Endometrial microvascular endothelial cells (primary cell): ENCODE data around the gene COIL. TPM values are rescaled to one million over a fixed set of nuclear protein-coding genes. Genes with fewer than 3 reads are reported as not detected.

Experiments
- in situ Hi-C: cut with HindIII; loops from 2 replicates; pipeline ENCODE4 v1.10.0; 2017; ENCODE audit warnings: low sequenced_read_pairs, low pct_unique_long_range_greater_than_20kb; ENCODE audit errors: inconsistent ontology term
- total RNA-seq: library from RNA; depleted of rRNA; stranded (reverse); fragments of >200 nt; gene quantifications from one replicate; pipeline ENCODE4 v1.2.3, GENCODE V29; 2015; ENCODE audit errors: inconsistent ontology term

COIL gene
- total RNA-seq, 1 donor from 2014 or later, result 13.3 TPM

DNA sequence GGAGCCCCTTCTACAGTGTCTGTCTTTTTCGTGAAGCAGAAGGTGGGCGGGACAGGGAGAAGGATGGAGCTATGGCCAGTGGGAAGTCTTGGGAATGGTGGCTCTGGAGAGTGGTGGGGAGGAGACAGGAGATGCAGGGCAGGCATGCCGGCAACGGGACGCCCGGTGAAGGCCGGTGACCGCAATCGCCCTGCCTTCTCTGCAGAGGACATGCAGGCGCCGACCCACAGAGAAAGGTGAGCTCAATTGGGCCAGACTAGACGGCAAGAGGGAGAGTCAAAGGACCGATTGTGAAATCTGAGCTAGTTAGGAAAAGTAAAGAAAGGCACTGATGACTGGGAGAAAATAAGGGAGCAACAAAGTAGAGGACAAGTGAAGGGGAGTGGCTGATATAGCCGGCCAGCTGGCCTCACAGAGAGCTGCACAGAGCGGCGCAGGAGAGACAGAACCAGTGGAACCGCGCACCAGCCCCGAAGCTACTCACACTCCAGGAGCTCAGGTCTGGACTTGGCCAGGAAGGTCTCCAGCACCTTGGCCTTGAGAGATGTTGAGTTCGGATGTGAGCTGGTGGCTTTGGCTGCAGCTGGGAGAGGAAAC, 65.9 kb downstream of the COIL start:
- in situ Hi-C loops, result no loop called here

DNA sequence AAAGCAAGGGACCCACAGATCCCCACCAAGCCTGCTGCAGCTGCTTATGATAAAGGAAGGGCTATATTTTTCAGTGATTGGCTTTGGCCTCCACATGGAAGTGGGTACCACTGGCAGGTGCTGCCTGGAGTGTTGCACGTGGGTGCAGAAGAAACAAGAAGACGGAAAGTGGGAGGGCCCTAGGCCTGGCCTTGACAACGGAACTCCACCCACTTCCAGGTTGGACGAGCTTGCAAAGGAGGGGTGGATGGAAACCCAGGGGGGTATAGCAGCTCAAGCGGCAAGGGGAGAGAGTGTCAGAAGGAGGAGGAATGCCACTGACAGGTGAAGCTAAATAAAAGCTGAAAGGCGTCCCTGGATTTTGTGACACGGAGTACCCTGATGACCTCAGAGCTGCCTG, 67.3 kb downstream of the COIL start:
- in situ Hi-C loops, result no loop called here

DNA sequence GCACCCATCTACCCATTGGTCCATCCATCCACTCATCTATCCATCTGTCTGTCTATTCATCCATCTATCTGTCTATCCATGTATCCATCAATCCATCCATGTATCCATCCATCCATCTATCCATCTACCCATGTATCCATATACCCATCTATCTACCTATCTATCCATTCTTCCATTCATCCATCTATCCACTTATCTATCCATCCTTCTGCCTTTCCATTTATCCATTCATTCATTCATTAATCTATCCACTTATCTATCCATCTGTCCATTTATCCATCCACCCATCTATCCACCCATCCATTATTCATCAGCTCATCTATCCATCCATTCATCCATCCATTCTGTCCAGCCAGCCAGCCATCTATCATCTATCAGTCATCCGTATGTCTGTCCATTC, 68.5 kb downstream of the COIL start:
- in situ Hi-C loops, result no loop called here

DNA sequence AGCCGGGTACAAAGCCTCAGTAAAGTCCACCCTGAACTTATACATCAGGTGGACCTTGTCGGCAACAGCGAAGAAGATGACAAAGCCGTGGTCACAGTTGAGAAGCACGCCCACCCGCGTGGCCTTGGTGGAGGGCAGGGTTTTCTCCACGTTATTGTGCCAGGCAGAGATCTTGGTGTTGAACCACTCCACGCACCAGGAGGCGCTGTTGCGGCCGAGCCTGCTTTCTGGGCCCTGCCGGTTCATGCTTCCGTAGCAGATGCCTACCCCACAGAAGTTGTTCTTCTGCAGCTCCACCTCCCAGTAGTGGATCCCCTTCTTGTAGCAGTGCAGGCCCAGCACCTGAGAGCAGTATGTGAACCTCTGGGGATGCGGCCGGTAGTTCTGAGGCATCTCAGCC, 69.1 kb downstream of the COIL start:
- in situ Hi-C loops, result no loop called here

DNA sequence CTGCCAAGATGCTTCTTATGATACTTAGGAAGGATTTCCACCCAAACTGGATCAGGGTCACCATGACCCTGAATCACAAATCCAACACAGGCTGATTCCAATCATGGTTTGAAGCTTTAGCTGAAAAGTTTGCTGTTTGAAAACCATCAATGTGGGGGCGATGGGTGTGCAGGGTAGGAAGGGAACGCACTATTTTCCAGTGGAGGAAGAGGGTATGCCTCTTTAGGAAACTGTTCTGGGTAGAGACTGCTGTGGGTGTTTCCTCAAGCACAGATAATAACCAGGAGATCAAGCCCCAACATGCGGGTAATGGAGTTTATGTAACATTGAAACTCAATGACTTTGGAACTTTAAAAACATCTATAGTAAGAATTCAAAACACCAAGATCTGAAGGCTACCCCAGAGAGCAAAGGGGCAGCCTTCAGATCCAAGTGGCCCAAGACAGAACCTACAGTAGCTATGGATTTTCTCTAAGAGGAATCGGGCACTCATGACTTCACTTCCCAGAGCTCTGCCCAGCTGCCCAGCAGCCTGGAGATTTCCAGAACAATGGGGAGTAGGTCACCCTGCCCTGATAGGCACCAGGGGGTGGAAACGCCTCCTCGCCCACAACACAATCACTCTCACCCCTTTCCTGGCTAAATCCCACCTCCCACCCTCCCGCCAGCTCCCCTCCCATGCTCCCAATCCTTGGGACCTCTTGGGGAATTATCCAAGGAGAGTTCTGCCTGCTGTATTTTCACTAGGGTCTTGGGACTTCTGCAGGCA, 69.8 kb downstream of the COIL start:
- in situ Hi-C loops, result no loop called here

DNA sequence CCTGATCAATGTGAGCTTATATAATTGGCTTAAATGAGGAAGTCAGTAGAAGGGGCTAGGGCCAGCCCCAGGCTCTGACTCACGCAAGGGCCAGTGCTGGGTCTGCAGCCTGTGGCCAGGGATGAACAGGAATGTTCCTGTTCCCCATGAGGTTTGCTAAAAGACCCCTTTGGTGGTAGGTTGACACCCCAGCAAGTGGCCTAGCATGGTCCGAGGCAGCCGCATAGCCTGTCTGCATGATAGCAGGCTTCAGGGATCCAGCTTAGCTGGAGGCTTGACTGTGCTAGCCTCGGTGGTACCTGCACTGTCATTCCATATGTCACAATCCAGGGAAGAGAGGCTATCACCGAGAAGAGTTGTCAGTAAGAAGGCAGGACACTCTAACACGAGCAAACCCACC, 70.5 kb downstream of the COIL start:
- in situ Hi-C loops, result no loop called here

Other genes with a start within 250 kb of the COIL start
- gene C17orf67, start 127.1 kb downstream of the COIL start, total RNA-seq, result 1.5 TPM
- gene DGKE, start 126.9 kb downstream of the COIL start, total RNA-seq, result 8.2 TPM
- 61.0 TPM for gene TRIM25, start 47.0 kb downstream of the COIL start, total RNA-seq
- gene SCPEP1, start 17.1 kb upstream of the COIL start, total RNA-seq, result 59.9 TPM
- 25.3 TPM for gene AKAP1, start 124.2 kb upstream of the COIL start, total RNA-seq